G401 (cell line): ENCODE measurements around the gene CCNL2. TPM values are rescaled to one million over a fixed set of nuclear protein-coding genes. Genes with fewer than 3 reads are reported as not detected.

ENCODE experiments used
- DNase-seq: peaks from one replicate; pipeline ENCODE4 v3.0.0-alpha.2; 2015; ENCODE audit warnings: low spot score
- in situ Hi-C: cut with HindIII; loops from 2 replicates; pipeline ENCODE4 v1.10.0; 2016; ENCODE audit warnings: low sequenced_read_pairs, mixed read lengths
- total RNA-seq: library from RNA; depleted of rRNA; stranded (reverse); fragments of >200 nt; shearing (Covaris generic); gene quantifications from 2 replicates; pipeline ENCODE4 v1.2.3, GENCODE V29; 2014

CCNL2 gene
- total RNA-seq, 1 experiment from 2014 or later: 105 TPM

DNA sequence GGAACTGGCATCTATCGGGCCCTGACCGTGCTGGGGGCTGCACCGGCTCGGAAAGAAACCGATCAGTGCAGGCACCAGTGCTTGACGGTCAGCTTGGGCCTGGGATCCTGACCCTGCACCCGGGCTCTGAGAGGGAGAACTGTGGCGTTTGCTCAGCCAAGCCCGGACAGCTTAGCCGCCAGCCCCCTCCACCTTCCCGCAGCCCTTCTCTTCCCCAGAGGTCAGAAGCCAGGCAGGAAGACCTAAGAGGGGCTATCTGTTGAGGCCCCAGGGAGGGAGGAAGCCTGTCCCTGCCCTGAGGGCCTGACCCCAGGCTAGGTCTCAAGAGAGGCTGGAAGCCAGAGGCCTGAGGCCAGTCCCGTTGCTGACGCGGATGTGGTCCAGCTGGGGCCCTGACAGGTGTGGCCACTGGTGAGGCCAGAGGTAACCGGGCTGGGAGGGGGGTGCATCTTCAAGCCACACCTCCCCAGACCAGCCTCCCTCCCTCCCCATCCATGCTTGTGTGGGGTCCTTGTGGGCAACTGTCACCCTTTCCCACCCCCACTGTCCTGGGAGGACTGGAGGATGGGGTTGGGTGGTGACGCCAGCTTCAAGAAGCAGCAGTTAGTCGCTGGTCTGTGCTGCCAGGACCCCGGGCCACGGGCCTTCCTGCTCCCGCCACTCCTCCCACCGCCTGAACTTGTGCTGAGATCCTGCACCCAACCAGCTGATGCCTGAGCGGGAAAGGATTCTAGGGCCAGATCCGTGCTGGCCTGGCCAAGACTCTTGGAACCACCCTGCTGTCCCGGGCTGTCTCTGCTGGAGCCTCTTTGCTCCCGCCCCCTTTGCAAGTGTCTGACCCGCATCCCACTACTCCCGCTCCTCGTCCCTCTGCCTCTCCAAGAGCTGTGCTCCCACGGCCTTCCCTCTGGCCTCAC is 47.4 kb downstream of the CCNL2 start:
- peak; percentile 24 for DNase-seq
- in situ Hi-C loops: no loop called here

DNA sequence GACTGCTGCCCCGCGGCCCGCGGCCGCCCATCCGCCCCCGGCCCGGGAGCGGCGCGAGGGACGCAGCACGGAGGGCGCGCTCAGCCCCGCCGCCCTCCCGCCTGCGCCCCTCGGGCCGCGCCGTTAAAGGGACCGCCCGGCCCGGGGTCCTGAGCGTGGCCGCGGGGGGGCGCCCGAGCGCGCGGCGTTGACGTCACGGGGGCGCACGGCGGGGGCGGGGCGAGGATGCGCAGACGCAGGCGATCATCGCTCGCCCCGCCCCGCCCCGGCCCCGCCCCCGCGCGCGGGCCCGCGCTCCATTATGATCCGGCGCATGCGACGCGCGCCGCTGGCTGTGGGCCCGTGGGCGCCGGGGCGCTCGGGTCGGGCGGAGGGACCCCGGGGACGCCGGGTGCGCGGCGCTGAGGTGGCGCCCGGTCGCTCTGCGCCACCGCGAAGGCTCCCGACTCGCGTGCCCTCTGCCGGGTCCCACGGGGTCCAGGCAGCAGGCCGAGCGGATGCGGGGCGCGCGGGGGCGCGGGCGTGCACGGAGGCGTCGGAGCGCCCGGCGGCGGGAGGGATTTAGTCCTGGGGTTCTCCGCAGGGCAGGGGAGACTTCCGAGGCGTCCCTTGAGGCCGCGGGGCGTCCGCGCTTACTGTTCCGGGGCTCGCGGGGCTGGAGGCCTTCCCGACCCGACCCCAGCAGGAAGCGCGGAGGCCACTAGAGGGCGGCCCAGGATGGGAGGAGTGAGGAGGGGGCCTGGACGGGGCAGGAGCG is 49.7 kb downstream of the CCNL2 start, which contains the start of gene DVL1:
Gene DVL1 (minus strand): TSS at position 163 of the 757 bp plus-strand sequence. CDS start 353 bp downstream, outside the sequence.
- DNase-seq: peak; percentile 49
- in situ Hi-C loops: no loop called here

DNA sequence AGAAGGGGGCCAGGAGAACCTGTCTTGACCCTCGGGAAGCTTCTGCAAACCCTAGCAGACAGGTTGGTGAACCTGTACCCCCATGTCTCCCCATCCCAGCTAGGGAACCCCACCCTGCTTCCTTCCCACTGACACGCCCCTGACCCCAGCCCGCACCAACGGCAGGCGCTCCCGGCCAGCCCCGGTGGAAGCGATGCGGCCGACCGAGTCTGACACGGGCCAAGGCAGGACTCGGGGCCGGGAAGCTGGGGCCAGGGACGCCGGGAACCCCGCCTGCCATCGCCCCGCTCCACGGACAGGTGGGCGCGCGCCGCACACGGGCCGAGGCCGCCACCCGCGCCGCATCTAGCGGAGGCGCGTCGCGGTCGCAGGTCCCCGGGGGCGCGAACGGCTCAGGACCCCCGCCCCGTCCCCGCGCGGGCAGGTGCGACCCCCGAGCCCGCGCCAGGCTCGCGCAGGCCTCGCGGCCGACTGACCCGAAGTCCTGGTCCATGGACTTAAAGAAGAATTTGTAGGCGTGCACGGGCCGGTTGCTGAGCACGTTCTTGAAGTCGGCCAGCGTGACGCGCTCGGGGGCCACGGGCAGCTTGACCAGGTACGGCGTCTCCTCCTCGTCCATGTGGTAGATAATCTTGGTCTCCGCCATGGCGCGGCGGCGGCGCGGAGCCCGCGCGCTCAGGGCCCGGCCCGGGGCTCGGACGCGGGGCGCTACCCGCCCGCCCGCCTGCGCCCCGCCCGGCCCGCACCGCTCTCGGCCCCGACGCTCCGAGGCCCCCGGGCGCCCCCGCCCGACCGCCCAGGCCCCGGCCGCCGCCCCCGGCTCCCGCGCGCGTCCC is 50.5 kb downstream of the CCNL2 start:
- DNase-seq: no peak
- in situ Hi-C loops: no loop called here

DNA sequence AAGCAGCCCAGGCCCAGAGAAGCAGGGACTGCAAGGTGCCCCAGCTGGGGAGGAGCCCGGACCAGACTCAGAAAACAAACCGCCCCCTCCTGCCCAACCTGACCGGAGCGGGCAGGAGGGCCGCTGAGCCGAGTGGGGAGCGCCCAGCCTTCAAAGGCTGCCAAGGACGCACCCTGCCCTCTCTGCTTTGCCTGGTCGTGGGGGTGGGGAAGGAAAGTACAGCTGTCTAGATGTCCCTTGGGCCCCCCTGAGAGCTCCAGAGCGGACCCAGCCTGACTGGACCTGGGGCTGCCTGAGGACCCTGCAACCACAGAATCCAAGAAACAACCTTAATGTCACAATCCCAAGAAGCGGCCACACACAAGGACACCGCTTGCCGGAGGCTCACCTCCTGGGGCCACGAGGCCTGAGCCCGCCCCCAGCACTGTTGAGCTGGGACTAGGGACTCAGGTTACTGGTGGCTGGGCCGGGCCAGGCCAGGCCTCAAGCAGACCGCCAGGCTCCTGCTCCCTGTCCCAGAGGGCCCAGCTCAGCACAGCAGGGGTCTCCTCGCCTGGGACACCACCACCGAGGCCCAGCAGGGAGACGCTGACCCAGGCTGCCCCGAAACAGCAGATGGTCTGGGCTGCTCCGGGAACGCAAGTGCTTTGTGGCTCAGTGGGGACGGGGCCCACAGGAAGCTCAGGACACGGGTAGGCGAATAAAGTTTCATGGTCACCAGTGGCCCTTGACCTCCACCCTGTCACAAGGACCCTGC is 51.3 kb downstream of the CCNL2 start:
- DNase-seq: no peak

DNA sequence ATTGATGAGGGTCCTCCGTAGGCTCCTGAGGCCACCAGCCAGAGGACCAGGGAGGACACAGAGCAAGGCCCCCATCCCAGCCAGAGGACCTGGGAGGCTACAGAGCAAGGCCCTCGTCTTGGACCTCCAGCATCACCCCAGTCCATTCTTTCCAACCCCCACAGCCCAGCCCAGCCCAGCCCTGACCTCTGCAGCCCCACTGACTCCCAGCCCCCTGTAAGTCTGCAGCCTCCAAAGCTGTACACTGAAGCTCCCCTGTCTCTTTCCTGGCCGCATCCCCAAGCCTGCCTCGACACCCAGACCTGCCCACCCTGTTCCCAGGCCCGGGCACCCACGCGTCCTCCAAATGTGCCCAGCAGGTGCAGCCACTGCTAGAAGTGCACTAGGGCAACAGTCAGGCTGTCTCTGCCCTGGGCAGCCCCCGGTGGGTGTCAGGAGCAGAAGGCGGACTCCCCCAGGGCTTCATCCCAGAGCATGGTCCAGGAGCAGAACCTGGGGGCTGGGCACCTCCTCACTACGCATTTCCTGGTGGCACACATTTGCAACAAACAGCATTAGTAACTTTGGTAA is 52.0 kb downstream of the CCNL2 start:
- in situ Hi-C loops: no loop called here

More for the DNA sequence above, 51.3 kb downstream of the CCNL2 start:
- in situ Hi-C loops: no loop called here

DNA sequence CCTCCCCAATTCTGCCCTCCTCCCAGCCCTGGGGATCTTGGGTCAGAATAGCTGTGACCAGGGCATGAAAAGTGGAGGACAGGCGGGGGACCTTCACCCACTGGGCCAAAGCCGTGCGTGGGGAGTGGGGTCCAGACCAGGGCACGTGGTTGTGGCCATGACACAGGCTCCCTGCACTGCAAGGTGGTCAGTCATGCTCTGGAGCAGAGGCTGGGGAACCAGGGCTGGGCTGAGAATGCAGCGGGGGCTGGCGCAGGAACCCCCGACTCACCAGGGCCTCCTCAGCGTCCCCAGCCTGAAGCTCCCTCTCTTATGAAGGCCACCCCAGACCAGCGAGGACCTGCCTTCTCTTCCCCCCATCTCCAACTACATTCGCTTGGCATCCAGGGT is 52.6 kb downstream of the CCNL2 start:
- DNase-seq: no peak
- in situ Hi-C loops: no loop called here

More for the DNA sequence above, 52.0 kb downstream of the CCNL2 start:
- DNase-seq: no peak

DNA sequence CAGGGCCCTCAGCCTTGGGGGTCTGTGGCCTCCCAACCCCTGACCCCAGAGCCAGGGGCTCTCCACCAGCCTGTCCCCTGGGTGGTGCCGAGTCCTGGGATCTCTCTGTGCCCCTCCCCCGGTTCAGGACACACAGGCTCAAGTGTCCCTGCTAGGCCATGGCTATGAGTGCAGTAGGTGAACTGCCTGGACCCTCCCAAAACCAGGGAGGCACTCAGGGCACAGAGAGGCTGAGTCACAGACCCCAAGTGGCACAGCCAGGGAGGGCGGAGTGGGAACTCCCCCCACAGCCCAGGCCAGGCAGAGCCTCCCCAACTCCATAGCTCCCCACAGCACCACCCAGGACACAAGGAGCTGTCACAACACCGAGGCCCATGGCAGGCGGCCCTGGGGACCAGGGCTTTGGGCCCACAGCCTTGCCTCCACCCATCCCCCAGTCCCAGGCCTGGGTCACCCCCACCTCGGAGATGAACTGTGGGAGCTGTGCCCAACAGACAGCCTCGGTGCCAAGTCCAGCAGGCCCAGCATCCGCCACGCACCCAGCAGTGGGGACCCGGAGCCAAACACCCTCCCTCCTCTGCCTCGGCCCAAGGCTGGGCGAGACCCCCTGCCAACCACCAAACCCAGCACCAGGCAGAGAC is 53.2 kb downstream of the CCNL2 start:
- no peak for DNase-seq

DNA sequence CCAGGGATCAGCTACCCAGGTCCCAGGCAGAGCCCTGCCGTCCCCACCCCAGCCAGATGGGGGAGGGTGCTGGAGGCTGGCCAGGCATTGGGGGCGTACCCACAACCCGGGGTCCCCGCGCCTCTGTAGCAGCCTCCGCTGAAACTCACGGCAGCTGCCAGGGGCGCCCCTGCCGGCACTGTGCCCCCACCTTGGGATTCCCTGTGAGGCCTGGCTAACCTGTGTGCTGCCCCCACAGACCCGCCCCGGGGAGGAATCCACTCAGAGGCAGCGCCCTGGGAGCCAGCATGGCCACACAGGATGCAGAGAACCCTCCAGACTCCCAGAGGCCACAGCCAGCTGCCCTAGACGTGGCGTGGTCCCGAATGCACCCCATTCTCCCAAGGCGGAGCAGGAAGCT is 53.8 kb downstream of the CCNL2 start:
- DNase-seq: no peak
- in situ Hi-C loops: no loop called here

More for the DNA sequence above, 53.2 kb downstream of the CCNL2 start:
- in situ Hi-C loops: no loop called here

DNA sequence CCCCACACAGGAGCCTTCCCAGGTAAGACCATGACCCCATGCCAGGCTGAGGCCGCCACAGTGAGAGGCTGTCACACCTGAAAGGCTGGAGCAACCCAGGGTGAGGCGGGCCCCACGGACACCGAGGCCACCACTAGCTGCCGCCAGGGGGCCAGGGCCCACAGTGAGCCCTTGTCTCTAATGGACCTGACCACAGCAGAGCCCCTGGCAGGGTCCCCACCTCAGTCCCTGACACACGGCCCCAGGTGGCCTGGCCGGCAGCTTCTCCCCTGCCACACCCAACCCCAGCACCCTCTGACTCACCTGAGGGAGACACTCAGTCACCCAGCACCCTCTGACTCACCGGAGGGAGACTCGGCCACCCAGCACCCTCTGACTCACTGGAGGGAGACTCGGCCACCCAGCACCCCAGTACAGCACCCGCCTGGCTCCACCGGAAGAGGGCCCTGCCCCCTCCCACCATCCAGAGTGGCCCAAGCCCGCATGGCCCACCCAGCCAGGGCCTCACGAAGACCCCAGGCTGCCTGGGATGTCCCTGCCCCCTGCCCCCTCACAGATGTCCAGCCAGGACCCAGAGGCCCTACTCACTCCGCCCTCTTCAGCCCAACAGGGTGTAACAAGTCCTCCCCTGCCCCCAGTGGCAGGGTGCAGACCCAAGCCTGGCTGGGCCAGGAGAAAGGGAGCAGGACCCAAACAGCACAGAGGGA is 54.3 kb downstream of the CCNL2 start:
- in situ Hi-C loops: no loop called here
- no peak for DNase-seq

DNA sequence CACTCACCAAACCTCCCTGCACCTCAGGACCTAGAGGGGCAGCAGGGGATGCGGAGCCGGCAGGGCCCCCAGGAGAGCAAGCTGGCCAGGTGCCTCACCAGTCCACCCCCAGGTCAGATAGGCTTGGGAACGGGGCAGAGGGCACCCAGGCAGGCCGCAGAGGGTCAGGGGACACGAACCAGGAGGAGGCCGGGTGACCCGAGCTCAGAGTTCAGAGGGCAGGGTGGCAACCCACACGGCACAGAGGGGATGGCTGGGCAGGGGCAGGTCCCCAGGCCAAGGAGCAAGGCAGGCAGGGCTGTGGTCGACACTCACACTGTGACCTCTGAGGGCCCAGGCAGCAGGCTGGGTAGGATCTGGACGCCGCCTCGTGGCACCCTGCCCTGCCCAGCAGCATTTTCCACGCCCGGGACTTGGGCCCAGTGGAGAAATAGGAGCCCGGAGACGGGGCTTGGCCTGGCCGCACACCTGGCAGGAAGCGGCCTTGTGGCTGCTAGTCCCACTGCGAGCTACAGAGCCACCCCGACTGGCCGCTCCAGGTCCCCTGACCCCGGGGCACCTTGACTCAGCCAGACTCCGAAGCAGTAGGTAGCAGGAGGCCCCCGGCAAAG is 55.2 kb downstream of the CCNL2 start:
- no peak for DNase-seq
- in situ Hi-C loops: no loop called here

DNA sequence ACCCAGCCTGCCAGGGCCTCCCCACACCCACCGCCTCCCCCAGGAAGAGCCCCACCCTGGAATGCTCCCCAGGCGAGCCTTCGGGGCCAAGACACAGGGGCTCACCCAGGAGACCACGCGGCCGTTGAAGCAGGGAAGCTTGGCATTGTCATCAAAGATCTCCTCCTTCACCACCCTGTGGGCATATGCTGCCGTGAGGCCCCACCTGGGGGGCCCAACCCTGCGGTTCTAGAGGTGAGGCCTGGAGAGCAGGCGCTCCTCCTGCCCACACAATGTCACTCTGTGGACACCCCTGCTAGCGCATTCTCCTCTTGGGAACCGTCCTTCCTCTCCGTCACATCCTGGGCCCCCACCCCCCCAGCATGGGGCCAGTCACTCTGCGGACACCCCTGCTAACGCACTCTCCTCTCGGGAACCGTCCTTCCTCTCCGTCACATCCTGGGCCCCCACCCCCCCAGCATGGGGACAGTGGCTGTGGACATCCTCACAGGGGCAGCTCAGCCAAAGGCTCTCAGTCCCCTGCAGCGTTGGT is 56.5 kb downstream of the CCNL2 start:
- in situ Hi-C loops: no loop called here
- no peak for DNase-seq

DNA sequence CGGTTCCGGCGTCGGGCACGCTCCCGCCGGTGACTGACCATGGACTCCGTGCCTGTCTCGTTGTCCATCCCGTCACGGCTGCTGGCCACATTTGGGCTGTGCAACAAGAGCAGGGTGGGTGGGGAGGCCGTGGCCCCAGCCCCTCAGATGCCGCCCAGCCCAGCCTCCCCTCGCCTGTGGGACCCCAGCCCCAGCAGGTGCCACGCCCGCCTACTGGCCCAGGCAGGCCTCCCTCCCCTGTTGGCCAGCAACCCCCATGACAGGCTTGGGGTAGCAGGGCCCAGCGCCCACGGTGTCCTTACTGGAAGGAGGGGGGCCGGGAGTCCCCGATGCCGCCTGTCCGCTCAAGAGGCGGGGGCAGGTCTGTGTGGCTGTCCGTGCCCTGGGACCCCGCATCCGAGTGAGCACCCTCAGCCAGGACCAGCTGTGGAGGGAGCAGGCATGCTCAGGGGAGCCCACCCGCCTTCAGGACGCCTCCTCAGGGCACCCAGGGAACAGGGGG is 57.0 kb downstream of the CCNL2 start:
- in situ Hi-C loops: no loop called here
- no peak for DNase-seq

DNA sequence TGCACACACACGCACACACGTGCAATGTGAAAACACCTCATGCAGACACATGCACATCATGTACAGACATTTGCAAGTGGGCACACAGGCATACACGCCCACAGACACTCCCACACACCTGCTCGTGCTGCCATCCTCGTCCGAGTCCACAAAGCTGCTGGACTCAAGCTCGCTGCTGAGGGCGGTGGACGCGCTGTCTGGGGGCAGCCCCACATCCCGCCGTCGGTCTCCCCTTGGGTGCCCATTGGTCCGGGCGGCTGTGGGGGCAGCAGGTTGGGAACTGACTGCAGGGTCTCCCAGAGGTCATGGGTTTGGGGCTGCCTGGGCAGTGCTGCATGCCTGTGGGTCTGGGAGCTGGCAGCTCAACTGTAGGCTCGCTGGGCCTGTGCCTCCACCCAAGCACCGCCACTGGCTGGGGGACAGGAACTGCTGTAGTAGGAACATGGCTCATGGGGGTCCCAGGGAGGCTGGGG is 57.5 kb downstream of the CCNL2 start:
- in situ Hi-C loops: no loop called here
- DNase-seq: no peak

DNA sequence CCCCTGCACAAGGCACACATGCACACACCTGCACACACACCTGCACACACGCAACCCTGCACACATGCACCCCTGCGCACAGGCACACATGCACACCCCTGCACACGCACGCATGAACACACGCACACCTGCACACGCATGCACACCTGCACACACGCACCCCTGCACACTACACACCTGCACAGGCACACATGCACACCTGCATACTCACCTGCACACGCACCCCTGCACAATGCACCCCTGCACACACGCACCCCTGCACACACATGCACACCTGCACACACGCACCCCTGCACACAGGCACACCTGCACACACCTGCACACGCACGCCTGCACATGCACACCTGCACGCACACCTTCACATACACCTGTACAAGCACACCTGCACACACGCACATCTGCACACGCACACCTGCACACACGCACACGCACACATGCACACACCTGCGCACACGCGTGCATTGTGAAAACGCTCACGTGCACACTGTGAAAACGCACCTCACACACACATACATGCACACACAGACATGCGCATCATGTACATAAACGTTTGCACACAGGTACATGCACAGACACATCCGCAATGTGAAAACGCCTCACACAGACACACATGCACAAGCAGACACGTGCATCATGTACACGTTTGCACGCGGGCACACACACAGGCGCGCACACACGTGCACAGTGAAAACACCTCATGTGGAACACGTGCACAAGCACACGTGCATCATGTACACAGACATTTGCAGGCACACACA is 58.2 kb downstream of the CCNL2 start:
- in situ Hi-C loops: no loop called here
- no peak for DNase-seq

DNA sequence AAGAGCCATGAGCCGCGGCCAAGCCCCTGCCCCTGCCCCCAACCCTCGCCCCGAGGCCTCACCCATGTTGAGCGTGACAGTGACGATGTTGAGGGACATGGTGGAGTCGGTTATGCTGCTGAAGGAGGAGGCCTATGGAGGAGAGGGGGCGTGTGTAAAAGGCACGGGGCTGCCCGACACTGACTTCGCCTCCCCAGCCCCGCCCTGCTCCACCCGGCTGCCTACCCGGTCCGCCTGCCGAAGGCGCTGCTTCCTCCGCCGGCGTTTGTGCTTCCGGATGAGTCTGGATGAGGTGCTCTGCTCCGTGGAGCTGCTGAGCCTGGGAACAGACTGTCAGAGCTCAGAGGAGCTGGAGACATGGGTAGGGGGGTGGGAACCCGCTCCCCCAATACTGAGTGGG is 59.0 kb downstream of the CCNL2 start:
- DNase-seq: no peak
- in situ Hi-C loops: no loop called here

DNA sequence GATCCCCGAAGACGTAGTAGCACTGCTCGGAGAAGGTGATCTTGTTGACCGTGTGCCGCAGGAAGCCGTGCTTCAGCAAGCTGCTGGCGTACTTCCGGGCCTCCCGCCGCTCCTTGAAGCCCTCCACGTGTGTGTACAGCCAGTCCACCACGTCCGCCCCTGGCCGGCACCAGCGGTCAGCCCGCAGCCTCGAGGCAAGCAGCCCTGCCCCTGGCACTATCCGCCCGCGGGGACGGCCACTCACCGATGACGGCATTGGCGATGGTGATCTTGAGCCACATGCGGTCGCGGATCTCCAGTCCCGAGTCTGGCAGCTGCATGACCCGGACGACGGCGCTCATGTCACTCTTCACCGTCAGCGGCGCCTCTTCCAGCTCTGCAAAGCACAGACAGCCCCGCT is 60.9 kb downstream of the CCNL2 start:
- DNase-seq: no peak
- in situ Hi-C loops: no loop called here
